Nephron (organoid): ENCODE measurements around the gene NPS.

Source experiments
- H3K27ac Mint-ChIP-seq, 3 experiments: 2 replicates each; pipeline ENCODE4 v1.8.0; 2020; ENCODE audit warnings: mixed read lengths in 3 of 3, mild to moderate bottlenecking in 2 of 3, moderate library complexity in 1 of 3
- H3K27me3 Mint-ChIP-seq: 2 replicates; pipeline ENCODE4 v1.8.0; 2021; ENCODE audit warnings: low read depth, mild to moderate bottlenecking, moderate library complexity, mixed read lengths
- H3K36me3 Mint-ChIP-seq: 2 replicates; pipeline ENCODE4 v1.8.0; 2020; ENCODE audit warnings: low read depth, mixed read lengths
- H3K4me1 Mint-ChIP-seq: 2 replicates; pipeline ENCODE4 v1.8.0; 2020; ENCODE audit warnings: mixed read lengths
- H3K4me3 Mint-ChIP-seq, 3 experiments: 2 replicates each; pipeline ENCODE4 v1.8.0; 2020; ENCODE audit warnings: mild to moderate bottlenecking in 3 of 3, mixed read lengths in 3 of 3, moderate library complexity in 2 of 3
- H3K9me3 Mint-ChIP-seq: 2 replicates; pipeline ENCODE4 v1.8.0; 2020; ENCODE audit warnings: mixed read lengths
- CTCF ChIP-seq, 3 experiments: fragments of 200-600 bp; sonication (generic); IDR thresholded peaks; one replicate each; pipeline ENCODE4 v1.5.0; 2021; ENCODE audit warnings: antibody characterized with exemption in 3 of 3; ENCODE audit not compliant: unreplicated experiment in 3 of 3

Gene NPS

GRCh38 chr10:127532659-127533058, 16.4 kb upstream of the NPS start:
- Mint-ChIP-seq H3K27ac (no peak overlapping the region), H3K9me3 (peaks cover 3% of the 10 kb centered on the region), H3K4me1 (peaks cover 12% of the 10 kb centered on the region), H3K27me3 (no peaks in the 10 kb centered on the region), H3K36me3 (no peaks in the 10 kb centered on the region), H3K4me3 (no peak overlapping the region)
- no peak for TF ChIP-seq CTCF (IDR thresholded peaks at IDR 0.05; ENCODE audit: unreplicated experiment in 3 of 3)

GRCh38 chr10:127534074-127534473, 15.0 kb upstream of the NPS start:
- no peak overlapping the region for H3K4me3 Mint-ChIP-seq
- H3K9me3 Mint-ChIP-seq: peaks cover 3% of the 10 kb centered on the region
- H3K27me3 Mint-ChIP-seq: peaks cover 4% of the 10 kb centered on the region
- TF ChIP-seq CTCF (IDR thresholded peaks at IDR 0.05; ENCODE audit: unreplicated experiment in 3 of 3): no peak
- no peaks in the 10 kb centered on the region for H3K36me3 Mint-ChIP-seq
- H3K4me1 Mint-ChIP-seq: no peaks in the 10 kb centered on the region
- no peak overlapping the region for H3K27ac Mint-ChIP-seq

- Mint-ChIP-seq H3K27ac (no peak overlapping the region), H3K4me3 (no peak overlapping the region), H3K36me3 (no peaks in the 10 kb centered on the region), H3K4me1 (no peaks in the 10 kb centered on the region), H3K9me3 (peaks cover 3% of the 10 kb centered on the region), H3K27me3 (peaks cover 4% of the 10 kb centered on the region)
- TF ChIP-seq CTCF (IDR thresholded peaks at IDR 0.05; ENCODE audit: unreplicated experiment in 3 of 3): no peak
Observed at GRCh38 chr10:127534496-127534895, 14.6 kb upstream of the NPS start.

GRCh38 chr10:127535802-127536515, 13.2 kb upstream of the NPS start:
- H3K4me1 Mint-ChIP-seq: no peaks in the 10 kb centered on the region
- H3K27ac Mint-ChIP-seq: no peak overlapping the region
- no peak overlapping the region for H3K4me3 Mint-ChIP-seq
- no peak for TF ChIP-seq CTCF (IDR thresholded peaks at IDR 0.05; ENCODE audit: unreplicated experiment in 3 of 3)
- H3K36me3 Mint-ChIP-seq: no peaks in the 10 kb centered on the region
- peaks cover 8% of the 10 kb centered on the region for H3K27me3 Mint-ChIP-seq
- peaks cover 3% of the 10 kb centered on the region for H3K9me3 Mint-ChIP-seq

GRCh38 chr10:127536972-127537760, 11.9 kb upstream of the NPS start:
- no peak for TF ChIP-seq CTCF (IDR thresholded peaks at IDR 0.05; ENCODE audit: unreplicated experiment in 3 of 3)
- Mint-ChIP-seq H3K4me3 (no peak overlapping the region), H3K9me3 (peaks cover 3% of the 10 kb centered on the region), H3K27me3 (peaks cover 8% of the 10 kb centered on the region), H3K4me1 (no peaks in the 10 kb centered on the region), H3K36me3 (no peaks in the 10 kb centered on the region), H3K27ac (no peak overlapping the region)
